GM12878 (cell line): ENCODE results near the gene CCR5.

Source experiments
- TF ChIP-seq, protein P1 (sequence below): fragments of 450-650 bp; formaldehyde crosslinking; IDR thresholded peaks from 2 replicates; pipeline ENCODE4 v1.4.0; 2020; ENCODE audit warnings: mild to moderate bottlenecking, moderate library complexity
- TF ChIP-seq, protein P2 (sequence below), 3 experiments: IDR thresholded peaks in 2 of 3; conservative IDR thresholded peaks in 1 of 3; 2 replicates each; pipeline ENCODE4 v1.5.1; 2011; ENCODE audit warnings: low read depth in 3 of 3, low read length in 3 of 3, mild to moderate bottlenecking in 3 of 3, control low read depth in 2 of 3, moderate library complexity in 2 of 3, inconsistent platforms in 1 of 3, mixed read lengths in 1 of 3; ENCODE audit not compliant: control insufficient read depth in 2 of 3, insufficient read depth in 1 of 3; ENCODE audit errors: extremely low read depth in 1 of 3

GRCh38 chr3:46416125-46416810 lies 45.5 kb downstream of the CCR5 start:
- TF ChIP-seq, protein P1, sequence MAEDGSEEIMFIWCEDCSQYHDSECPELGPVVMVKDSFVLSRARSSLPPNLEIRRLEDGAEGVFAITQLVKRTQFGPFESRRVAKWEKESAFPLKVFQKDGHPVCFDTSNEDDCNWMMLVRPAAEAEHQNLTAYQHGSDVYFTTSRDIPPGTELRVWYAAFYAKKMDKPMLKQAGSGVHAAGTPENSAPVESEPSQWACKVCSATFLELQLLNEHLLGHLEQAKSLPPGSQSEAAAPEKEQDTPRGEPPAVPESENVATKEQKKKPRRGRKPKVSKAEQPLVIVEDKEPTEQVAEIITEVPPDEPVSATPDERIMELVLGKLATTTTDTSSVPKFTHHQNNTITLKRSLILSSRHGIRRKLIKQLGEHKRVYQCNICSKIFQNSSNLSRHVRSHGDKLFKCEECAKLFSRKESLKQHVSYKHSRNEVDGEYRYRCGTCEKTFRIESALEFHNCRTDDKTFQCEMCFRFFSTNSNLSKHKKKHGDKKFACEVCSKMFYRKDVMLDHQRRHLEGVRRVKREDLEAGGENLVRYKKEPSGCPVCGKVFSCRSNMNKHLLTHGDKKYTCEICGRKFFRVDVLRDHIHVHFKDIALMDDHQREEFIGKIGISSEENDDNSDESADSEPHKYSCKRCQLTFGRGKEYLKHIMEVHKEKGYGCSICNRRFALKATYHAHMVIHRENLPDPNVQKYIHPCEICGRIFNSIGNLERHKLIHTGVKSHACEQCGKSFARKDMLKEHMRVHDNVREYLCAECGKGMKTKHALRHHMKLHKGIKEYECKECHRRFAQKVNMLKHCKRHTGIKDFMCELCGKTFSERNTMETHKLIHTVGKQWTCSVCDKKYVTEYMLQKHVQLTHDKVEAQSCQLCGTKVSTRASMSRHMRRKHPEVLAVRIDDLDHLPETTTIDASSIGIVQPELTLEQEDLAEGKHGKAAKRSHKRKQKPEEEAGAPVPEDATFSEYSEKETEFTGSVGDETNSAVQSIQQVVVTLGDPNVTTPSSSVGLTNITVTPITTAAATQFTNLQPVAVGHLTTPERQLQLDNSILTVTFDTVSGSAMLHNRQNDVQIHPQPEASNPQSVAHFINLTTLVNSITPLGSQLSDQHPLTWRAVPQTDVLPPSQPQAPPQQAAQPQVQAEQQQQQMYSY (CRISPR knock-in tag), result no peak
- TF ChIP-seq, protein P2, sequence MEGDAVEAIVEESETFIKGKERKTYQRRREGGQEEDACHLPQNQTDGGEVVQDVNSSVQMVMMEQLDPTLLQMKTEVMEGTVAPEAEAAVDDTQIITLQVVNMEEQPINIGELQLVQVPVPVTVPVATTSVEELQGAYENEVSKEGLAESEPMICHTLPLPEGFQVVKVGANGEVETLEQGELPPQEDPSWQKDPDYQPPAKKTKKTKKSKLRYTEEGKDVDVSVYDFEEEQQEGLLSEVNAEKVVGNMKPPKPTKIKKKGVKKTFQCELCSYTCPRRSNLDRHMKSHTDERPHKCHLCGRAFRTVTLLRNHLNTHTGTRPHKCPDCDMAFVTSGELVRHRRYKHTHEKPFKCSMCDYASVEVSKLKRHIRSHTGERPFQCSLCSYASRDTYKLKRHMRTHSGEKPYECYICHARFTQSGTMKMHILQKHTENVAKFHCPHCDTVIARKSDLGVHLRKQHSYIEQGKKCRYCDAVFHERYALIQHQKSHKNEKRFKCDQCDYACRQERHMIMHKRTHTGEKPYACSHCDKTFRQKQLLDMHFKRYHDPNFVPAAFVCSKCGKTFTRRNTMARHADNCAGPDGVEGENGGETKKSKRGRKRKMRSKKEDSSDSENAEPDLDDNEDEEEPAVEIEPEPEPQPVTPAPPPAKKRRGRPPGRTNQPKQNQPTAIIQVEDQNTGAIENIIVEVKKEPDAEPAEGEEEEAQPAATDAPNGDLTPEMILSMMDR (IDR thresholded peaks at IDR 0.05 in 2 of 3, conservative IDR thresholded peaks at IDR 0.05 in 1 of 3; ENCODE audit: control insufficient read depth in 2 of 3, extremely low read depth in 1 of 3, insufficient read depth in 1 of 3, low read depth in 3 of 3, low read length in 3 of 3), result no peak
